IMR-90 (cell line): ENCODE measurements around the gene TDG. TPM values are rescaled to one million over a fixed set of nuclear protein-coding genes. Genes with fewer than 3 reads are reported as not detected.

Experiments used
- ATAC-seq: fragments of 200-7000 bp; cut with Tn5 transposase; 2 replicates; pipeline ENCODE4 v1.9.1; 2020; ENCODE audit warnings: low read depth, mild to moderate bottlenecking, moderate library complexity
- BruUV-seq: library from RNA; stranded (reverse); fragments of 400-500 nt; replicated peaks from 2 replicates; lab custom pipeline; 2021; lab: Mats Ljungman, UMichigan
- CTCF ChIA-PET: fragments of 300-600 bp; formaldehyde crosslinking; extraction: SDS; loops from one replicate; lab custom pipeline; 2021; ENCODE audit warnings: antibody characterized with exemption; lab: Yijun Ruan, JAX
- POLR2A ChIA-PET: fragments of 300-600 bp; sonication (Branson Sonifier 250); formaldehyde crosslinking; loops from one replicate; lab custom pipeline; 2022; ENCODE audit warnings: antibody characterized with exemption; ENCODE audit not compliant: unreplicated experiment; lab: Charles Lee
- DNase-seq: peaks from one replicate; pipeline ENCODE4 v3.0.0; 2013
- H2AFZ ChIP-seq: replicated peaks from 2 replicates; pipeline ENCODE3; 2013; ENCODE audit warnings: low read length, mild to moderate bottlenecking; ENCODE audit not compliant: poor library complexity
- H2AK5ac ChIP-seq: 2 replicates; pipeline ENCODE4 v1.6.1; 2013; ENCODE audit warnings: low read depth, low read length, inconsistent platforms
- H2AK9ac ChIP-seq: replicated peaks from 2 replicates; pipeline ENCODE3; 2013; ENCODE audit warnings: mild to moderate bottlenecking, low read depth, low read length, moderate library complexity; ENCODE audit not compliant: poor library complexity
- H2BK120ac ChIP-seq: 2 replicates; pipeline ENCODE4 v1.6.1; 2013; ENCODE audit warnings: low read depth, low read length, inconsistent platforms
- H2BK15ac ChIP-seq: 3 replicates; pipeline ENCODE4 v1.6.1; 2013; ENCODE audit warnings: low read depth, low read length, inconsistent platforms
- H2BK20ac ChIP-seq: 2 replicates; pipeline ENCODE4 v1.6.1; 2013; ENCODE audit warnings: low read depth, mild to moderate bottlenecking, inconsistent platforms, low read length, moderate library complexity
- H2BK5ac ChIP-seq: 2 replicates; pipeline ENCODE4 v1.6.1; 2013; ENCODE audit warnings: mild to moderate bottlenecking, low read depth, low read length, inconsistent platforms; ENCODE audit not compliant: poor library complexity, severe bottlenecking
- H3K14ac ChIP-seq: replicated peaks from 2 replicates; pipeline ENCODE4 v1.6.1; 2013; ENCODE audit warnings: low read depth, low read length, inconsistent platforms
- H3K18ac ChIP-seq: 2 replicates; pipeline ENCODE4 v1.6.1; 2013; ENCODE audit warnings: low read depth, low read length, control low read depth
- H3K23ac ChIP-seq: 2 replicates; pipeline ENCODE4 v1.6.1; 2013; ENCODE audit warnings: low read depth, low read length, inconsistent platforms
- H3K27ac ChIP-seq: 2 replicates; pipeline ENCODE4 v1.5.1; 2013; ENCODE audit warnings: mild to moderate bottlenecking, control low read depth, low read length; ENCODE audit not compliant: insufficient read depth
- H3K27me3 ChIP-seq: 2 replicates; pipeline ENCODE4 v1.6.1; 2013; ENCODE audit warnings: low read length; ENCODE audit not compliant: control insufficient read depth, insufficient read depth
- H3K36me3 ChIP-seq: 2 replicates; pipeline ENCODE4 v1.6.1; 2013; ENCODE audit warnings: low read length, mixed read lengths; ENCODE audit not compliant: control insufficient read depth, insufficient read depth
- H3K4ac ChIP-seq: 2 replicates; pipeline ENCODE4 v1.6.1; 2013; ENCODE audit warnings: low read depth, low read length, inconsistent platforms
- H3K4me1 ChIP-seq: 2 replicates; pipeline ENCODE4 v1.6.1; 2013; ENCODE audit warnings: low read length, mixed read lengths; ENCODE audit not compliant: control insufficient read depth, insufficient read depth
- H3K4me2 ChIP-seq: 2 replicates; pipeline ENCODE4 v1.6.1; 2013; ENCODE audit warnings: low read depth, mild to moderate bottlenecking, control low read depth, low read length, moderate library complexity
- H3K4me3 ChIP-seq: 2 replicates; pipeline ENCODE4 v1.5.1; 2013; ENCODE audit warnings: low read depth, mild to moderate bottlenecking, control low read depth, low read length, moderate library complexity; ENCODE audit not compliant: insufficient read depth
- H3K56ac ChIP-seq: 2 replicates; pipeline ENCODE4 v1.6.1; 2013; ENCODE audit warnings: low read length, inconsistent platforms; ENCODE audit not compliant: insufficient read depth; ENCODE audit errors: extremely low read depth
- H3K79me1 ChIP-seq, 2 experiments: 2 replicates each; pipeline ENCODE4 v1.6.1; 2013; ENCODE audit warnings: low read length in 2 of 2, inconsistent platforms in 1 of 2, low read depth in 1 of 2
- H3K9ac ChIP-seq: 2 replicates; pipeline ENCODE4 v1.6.1; 2013; ENCODE audit warnings: low read depth, low read length, control low read depth
- H3K9me1 ChIP-seq: 2 replicates; pipeline ENCODE4 v1.6.1; 2013; ENCODE audit warnings: low read length, inconsistent platforms; ENCODE audit not compliant: insufficient read depth
- H3K9me3 ChIP-seq: 2 replicates; pipeline ENCODE4 v1.6.1; 2013; ENCODE audit warnings: low read length; ENCODE audit not compliant: control insufficient read depth, insufficient read depth
- H4K20me1 ChIP-seq: 2 replicates; pipeline ENCODE4 v1.6.1; 2013; ENCODE audit warnings: low read length, inconsistent platforms; ENCODE audit not compliant: insufficient read depth
- H4K5ac ChIP-seq: 2 replicates; pipeline ENCODE4 v1.6.1; 2013; ENCODE audit warnings: mild to moderate bottlenecking, low read depth, low read length, control low read depth
- H4K8ac ChIP-seq, 2 experiments: 2 replicates each; pipeline ENCODE4 v1.6.1; 2013; ENCODE audit warnings: low read depth in 2 of 2, low read length in 2 of 2, control low read depth in 1 of 2, inconsistent platforms in 1 of 2
- H4K91ac ChIP-seq: 2 replicates; pipeline ENCODE4 v1.6.1; 2013; ENCODE audit warnings: low read depth, low read length, inconsistent platforms; ENCODE audit not compliant: insufficient read depth
- MAFK ChIP-seq: IDR thresholded peaks from 2 replicates; pipeline ENCODE4 v1.6.1; 2012; ENCODE audit warnings: low read depth, low read length, improper control_type of control experiment
- NFE2L2 ChIP-seq: fragments of 150-350 bp; IDR thresholded peaks from 2 replicates; pipeline ENCODE4 v1.6.1; 2016; ENCODE audit warnings: low read depth, mild to moderate bottlenecking, low read length
- WGBS, 2 experiments: methylation state at CpG; one replicate each; pipeline versions ENCODE4 v1.1.5 to v1.1.7; 2013; ENCODE audit warnings: missing lambda C conversion rate in 2 of 2; ENCODE audit not compliant: insufficient read length in 1 of 2; ENCODE audit errors: extremely low coverage in 2 of 2; 5-methylcytosine and 5-hydroxymethylcytosine counted together
- dilution Hi-C: fragments of 300-500 bp; cut with HindIII; formaldehyde crosslinking; loops from one replicate; pipeline ENCODE4 v1.14.3; 2018; ENCODE audit warnings: low sequenced_read_pairs; ENCODE audit not compliant: unreplicated experiment
- in situ Hi-C: fragments of 300-500 bp; cut with MboI; formaldehyde crosslinking; loops from 3 replicates; pipeline ENCODE4 v1.14.3; 2019; ENCODE audit warnings: low sequenced_read_pairs, inconsistent platforms, mixed read lengths
- intact Hi-C: fragments of 100-400 bp; cut with micrococcal nuclease; formaldehyde crosslinking; loops from 2 replicates; pipeline ENCODE4 v1.10.0; 2022
- polyA plus RNA-seq, 3 experiments: library from polyadenylated mRNA; depleted of rRNA; stranded (reverse); fragments of >200 nt; gene quantifications; 2 replicates each; pipeline ENCODE4 v1.2.3, GENCODE V29; 2012; ENCODE audit warnings: low replicate concordance in 1 of 3
- total RNA-seq: library from RNA; depleted of rRNA; stranded (reverse); fragments of >200 nt; gene quantifications from 2 replicates; pipeline ENCODE4 v1.2.3, GENCODE V29; 2012

The TDG gene
- total and polyA plus RNA-seq, 2 of the 4 experiments (the other 2 are of a cell fraction), result 14.0 to 14.7 TPM

GRCh38 chr12:103944964-103945363 lies 20.7 kb upstream of the TDG start:
- no peak overlapping the region for H2AK5ac ChIP-seq
- H3K4ac ChIP-seq, result no peak overlapping the region
- WGBS, 2 experiments, result no CpG with 5 or more reads among the region's 3 CpGs
- H3K56ac ChIP-seq, result no peak overlapping the region
- H3K9ac ChIP-seq, result no peak overlapping the region
- H3K27me3 ChIP-seq, result no peaks in the 10 kb centered on the region
- in situ Hi-C loops (no loop called here), intact Hi-C loops (loop anchor here (10.0 kb wide), 1 partner anchor 380 kb away; no protein-coding TSS in a partner anchor), dilution Hi-C loops (no loop called here)
- no peak overlapping the region for H3K14ac ChIP-seq
- no peak overlapping the region for H3K23ac ChIP-seq
- no peak overlapping the region for H4K91ac ChIP-seq
- H3K36me3 ChIP-seq, result peaks cover 61% of the 10 kb centered on the region
- no peak for TF ChIP-seq NFE2L2
- TF ChIP-seq MAFK, result no peak
- BruUV-seq, result no TSS peak
- no peak overlapping the region for H3K4me3 ChIP-seq
- H3K79me1 ChIP-seq, result peaks cover 21 to 31% of the 10 kb centered on the region in 2 experiments
- ATAC-seq, result no peak
- CTCF ChIA-PET, result no interaction called here
- H3K4me2 ChIP-seq, result no peak overlapping the region
- no peak overlapping the region for H2BK120ac ChIP-seq
- no peak overlapping the region for H2BK5ac ChIP-seq
- H3K9me3 ChIP-seq, result no peaks in the 10 kb centered on the region
- POLR2A ChIA-PET, result no interaction called here
- no peak overlapping the region for H2AK9ac ChIP-seq
- no peak for DNase-seq
- no peak overlapping the region for H3K27ac ChIP-seq
- no peak overlapping the region for H2AFZ ChIP-seq
- no peak overlapping the region for H3K18ac ChIP-seq
- peaks cover 6% of the 10 kb centered on the region; the same call in 1 of the 2 replicates for H4K20me1 ChIP-seq
- H3K9me1 ChIP-seq, result no peaks in the 10 kb centered on the region
- no peak overlapping the region for H4K8ac ChIP-seq
- H2BK15ac ChIP-seq, result no peak overlapping the region
- H2BK20ac ChIP-seq, result no peak overlapping the region
- no peak overlapping the region for H4K5ac ChIP-seq
- no peaks in the 10 kb centered on the region for H3K4me1 ChIP-seq
